PFSK-1 (cell line): ENCODE data around the gene VAT1L.

Experiments used
- TAF1 ChIP-seq: IDR thresholded peaks from 2 replicates; pipeline ENCODE4 v1.6.1; 2012; ENCODE audit warnings: low read length, control low read depth, borderline replicate concordance; ENCODE audit not compliant: insufficient read depth
- TF ChIP-seq, protein P1 (sequence below), 2 experiments: IDR thresholded peaks; 2 replicates each; pipeline versions ENCODE4 v1.6.1 to v1.8.0; 2011 to 2012; ENCODE audit warnings: low read depth in 2 of 2, low read length in 2 of 2, control low read depth in 1 of 2, inconsistent platforms in 1 of 2, mild to moderate bottlenecking in 1 of 2, moderate library complexity in 1 of 2; ENCODE audit not compliant: insufficient read depth in 1 of 2

DNA sequence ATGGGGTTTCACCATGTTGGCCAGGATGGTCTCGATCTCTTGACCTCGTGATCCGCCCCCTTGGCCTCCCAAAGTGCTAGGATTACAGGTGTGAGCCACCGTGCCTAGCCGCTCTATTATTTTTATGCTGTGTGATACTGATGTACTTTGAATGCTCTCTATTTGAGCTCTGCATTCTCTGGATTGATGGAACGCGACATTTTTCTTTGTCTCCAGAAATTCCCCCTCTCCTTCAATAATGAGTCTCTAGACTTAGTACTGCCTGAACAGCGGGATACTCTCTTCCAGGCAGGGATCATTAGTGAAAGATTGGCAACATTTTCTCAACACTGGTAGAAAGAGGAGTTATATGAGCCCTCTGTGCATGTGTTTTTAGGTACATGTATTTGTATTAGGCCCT is 140.6 kb downstream of the VAT1L start:
- no peak for TF ChIP-seq TAF1
- TF ChIP-seq, protein P1, sequence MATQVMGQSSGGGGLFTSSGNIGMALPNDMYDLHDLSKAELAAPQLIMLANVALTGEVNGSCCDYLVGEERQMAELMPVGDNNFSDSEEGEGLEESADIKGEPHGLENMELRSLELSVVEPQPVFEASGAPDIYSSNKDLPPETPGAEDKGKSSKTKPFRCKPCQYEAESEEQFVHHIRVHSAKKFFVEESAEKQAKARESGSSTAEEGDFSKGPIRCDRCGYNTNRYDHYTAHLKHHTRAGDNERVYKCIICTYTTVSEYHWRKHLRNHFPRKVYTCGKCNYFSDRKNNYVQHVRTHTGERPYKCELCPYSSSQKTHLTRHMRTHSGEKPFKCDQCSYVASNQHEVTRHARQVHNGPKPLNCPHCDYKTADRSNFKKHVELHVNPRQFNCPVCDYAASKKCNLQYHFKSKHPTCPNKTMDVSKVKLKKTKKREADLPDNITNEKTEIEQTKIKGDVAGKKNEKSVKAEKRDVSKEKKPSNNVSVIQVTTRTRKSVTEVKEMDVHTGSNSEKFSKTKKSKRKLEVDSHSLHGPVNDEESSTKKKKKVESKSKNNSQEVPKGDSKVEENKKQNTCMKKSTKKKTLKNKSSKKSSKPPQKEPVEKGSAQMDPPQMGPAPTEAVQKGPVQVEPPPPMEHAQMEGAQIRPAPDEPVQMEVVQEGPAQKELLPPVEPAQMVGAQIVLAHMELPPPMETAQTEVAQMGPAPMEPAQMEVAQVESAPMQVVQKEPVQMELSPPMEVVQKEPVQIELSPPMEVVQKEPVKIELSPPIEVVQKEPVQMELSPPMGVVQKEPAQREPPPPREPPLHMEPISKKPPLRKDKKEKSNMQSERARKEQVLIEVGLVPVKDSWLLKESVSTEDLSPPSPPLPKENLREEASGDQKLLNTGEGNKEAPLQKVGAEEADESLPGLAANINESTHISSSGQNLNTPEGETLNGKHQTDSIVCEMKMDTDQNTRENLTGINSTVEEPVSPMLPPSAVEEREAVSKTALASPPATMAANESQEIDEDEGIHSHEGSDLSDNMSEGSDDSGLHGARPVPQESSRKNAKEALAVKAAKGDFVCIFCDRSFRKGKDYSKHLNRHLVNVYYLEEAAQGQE (IDR thresholded peaks at IDR 0.05; ENCODE audit: insufficient read depth in 1 of 2, low read depth in 2 of 2, low read length in 2 of 2), result no peak
